H9 (cell line): ENCODE data around the gene CFAP57. TPM values are rescaled to one million over a fixed set of nuclear protein-coding genes. Genes with fewer than 3 reads are reported as not detected.

ENCODE experiments used
- DNase-seq: peaks from one replicate; pipeline ENCODE4 v3.0.0-alpha.2; 2017
- H2AFZ ChIP-seq: one replicate; pipeline ENCODE4 v1.6.1; 2013; ENCODE audit warnings: mild to moderate bottlenecking, low read length, control low read depth, moderate library complexity
- H2AK5ac ChIP-seq: 2 replicates; pipeline ENCODE4 v1.6.1; 2013; ENCODE audit warnings: low read length, control low read depth, mixed read lengths; ENCODE audit not compliant: insufficient read length
- H2BK120ac ChIP-seq: one replicate; pipeline ENCODE4 v1.6.1; 2013; ENCODE audit warnings: low read depth, mild to moderate bottlenecking, low read length, control low read depth, inconsistent platforms; ENCODE audit not compliant: poor library complexity, severe bottlenecking
- H2BK12ac ChIP-seq: 2 replicates; pipeline ENCODE4 v1.6.1; 2013; ENCODE audit warnings: low read length, control low read depth, mixed read lengths, low read depth; ENCODE audit not compliant: insufficient read length
- H2BK15ac ChIP-seq: 2 replicates; pipeline ENCODE4 v1.6.1; 2013; ENCODE audit warnings: low read depth, low read length, control low read depth
- H2BK20ac ChIP-seq: one replicate; pipeline ENCODE4 v1.6.1; 2013; ENCODE audit warnings: low read depth, mild to moderate bottlenecking, low read length, control low read depth, inconsistent platforms; ENCODE audit not compliant: poor library complexity, severe bottlenecking
- H2BK5ac ChIP-seq: 2 replicates; pipeline ENCODE4 v1.6.1; 2013; ENCODE audit warnings: low read length, control low read depth, mixed read lengths; ENCODE audit not compliant: insufficient read length
- H3K14ac ChIP-seq: 2 replicates; pipeline ENCODE4 v1.6.1; 2013; ENCODE audit warnings: low read length, control low read depth; ENCODE audit not compliant: insufficient read depth
- H3K18ac ChIP-seq: 2 replicates; pipeline ENCODE4 v1.6.1; 2013; ENCODE audit warnings: low read depth, mild to moderate bottlenecking, mixed read lengths, low read length, control low read depth; ENCODE audit not compliant: insufficient read length
- H3K23ac ChIP-seq: 2 replicates; pipeline ENCODE4 v1.6.1; 2013; ENCODE audit warnings: low read length, control low read depth, mixed read lengths, low read depth; ENCODE audit not compliant: insufficient read length
- H3K23me2 ChIP-seq: 2 replicates; pipeline ENCODE4 v1.6.1; 2013; ENCODE audit warnings: low read depth, mild to moderate bottlenecking, mixed read lengths, low read length, control low read depth; ENCODE audit not compliant: insufficient read length, poor library complexity, severe bottlenecking
- H3K27ac ChIP-seq: 2 replicates; pipeline ENCODE4 v1.5.1; 2013; ENCODE audit warnings: low read length, control low read depth, mixed read lengths, low read depth; ENCODE audit not compliant: insufficient read length
- H3K27me3 ChIP-seq: 2 replicates; pipeline ENCODE4 v1.6.1; 2013; ENCODE audit warnings: low read length, control low read depth, inconsistent platforms; ENCODE audit not compliant: insufficient read depth
- H3K4ac ChIP-seq: 2 replicates; pipeline ENCODE4 v1.6.1; 2013; ENCODE audit warnings: low read depth, mild to moderate bottlenecking, control low read depth, inconsistent platforms, low read length, moderate library complexity
- H3K4me1 ChIP-seq: 2 replicates; pipeline ENCODE4 v1.6.1; 2013; ENCODE audit warnings: low read length, control low read depth, inconsistent platforms; ENCODE audit not compliant: insufficient read depth
- H3K4me2 ChIP-seq: 2 replicates; pipeline ENCODE4 v1.6.1; 2013; ENCODE audit warnings: low read length, control low read depth, mixed read lengths; ENCODE audit not compliant: insufficient read length, insufficient read depth
- H3K56ac ChIP-seq: 2 replicates; pipeline ENCODE4 v1.6.1; 2013; ENCODE audit warnings: low read depth, mild to moderate bottlenecking, mixed read lengths, low read length, control low read depth; ENCODE audit not compliant: insufficient read length
- H3K79me1 ChIP-seq: 2 replicates; pipeline ENCODE4 v1.6.1; 2013; ENCODE audit warnings: low read depth, mild to moderate bottlenecking, moderate library complexity, low read length, control low read depth, inconsistent platforms; ENCODE audit not compliant: insufficient read depth, poor library complexity, severe bottlenecking
- H3K79me2 ChIP-seq: 2 replicates; pipeline ENCODE4 v1.6.1; 2013; ENCODE audit warnings: low read length, control low read depth, inconsistent platforms; ENCODE audit not compliant: insufficient read depth
- H3K9ac ChIP-seq: 2 replicates; pipeline ENCODE4 v1.6.1; 2013; ENCODE audit warnings: low read length, control low read depth, mixed read lengths; ENCODE audit not compliant: insufficient read length; ENCODE audit errors: extremely low read depth
- H3K9me3 ChIP-seq: one replicate; pipeline ENCODE4 v1.6.1; 2013; ENCODE audit warnings: low read depth, low read length, inconsistent platforms; ENCODE audit not compliant: control insufficient read depth
- H3T11ph ChIP-seq: one replicate; pipeline ENCODE4 v1.6.1; 2013; ENCODE audit warnings: mild to moderate bottlenecking, low read length, control low read depth, inconsistent platforms
- H4K20me1 ChIP-seq: one replicate; pipeline ENCODE4 v1.6.1; 2013; ENCODE audit not compliant: control insufficient read depth, insufficient read length, insufficient read depth
- H4K5ac ChIP-seq: 2 replicates; pipeline ENCODE4 v1.6.1; 2013; ENCODE audit warnings: low read depth, mild to moderate bottlenecking, mixed read lengths, low read length, control low read depth; ENCODE audit not compliant: insufficient read length
- H4K8ac ChIP-seq: replicated peaks from 2 replicates; pipeline ENCODE4 v1.6.1; 2013; ENCODE audit warnings: low read length, control low read depth, mixed read lengths, low read depth; ENCODE audit not compliant: insufficient read length
- H4K91ac ChIP-seq: 2 replicates; pipeline ENCODE4 v1.6.1; 2013; ENCODE audit warnings: low read depth, mild to moderate bottlenecking, moderate library complexity, mixed read lengths, low read length, control low read depth; ENCODE audit not compliant: insufficient read length
- H3K27ac Mint-ChIP-seq, 3 experiments: 2 replicates in 2 of 3; 3 replicates in 1 of 3; pipeline ENCODE4 v1.8.0; 2020 to 2021; ENCODE audit warnings: mixed read lengths in 3 of 3, mild to moderate bottlenecking in 1 of 3, moderate library complexity in 1 of 3
- H3K27me3 Mint-ChIP-seq: 2 replicates; pipeline ENCODE4 v1.8.0; 2021; ENCODE audit warnings: low read depth, mild to moderate bottlenecking, moderate library complexity, mixed read lengths
- H3K36me3 Mint-ChIP-seq, 3 experiments: 2 replicates in 2 of 3; 3 replicates in 1 of 3; pipeline ENCODE4 v1.8.0; 2020 to 2021; ENCODE audit warnings: low read depth in 3 of 3, mixed read lengths in 3 of 3; ENCODE audit not compliant: insufficient read depth in 1 of 3
- H3K4me1 Mint-ChIP-seq, 2 experiments: 2 replicates each; pipeline ENCODE4 v1.8.0; 2020; ENCODE audit warnings: mixed read lengths in 2 of 2
- H3K4me3 Mint-ChIP-seq, 2 experiments: 2 replicates in 1 of 2; 3 replicates in 1 of 2; pipeline ENCODE4 v1.8.0; 2020 to 2021; ENCODE audit warnings: mild to moderate bottlenecking in 2 of 2, mixed read lengths in 2 of 2, moderate library complexity in 1 of 2
- H3K9me3 Mint-ChIP-seq, 2 experiments: 2 replicates in 1 of 2; 3 replicates in 1 of 2; pipeline ENCODE4 v1.8.0; 2020; ENCODE audit warnings: mild to moderate bottlenecking in 2 of 2, mixed read lengths in 2 of 2, moderate library complexity in 1 of 2
- CTCF ChIP-seq: fragments of 200-600 bp; sonication (generic); conservative IDR thresholded peaks from 3 replicates; pipeline ENCODE4 v1.8.0; 2021; ENCODE audit warnings: antibody characterized with exemption, mild to moderate bottlenecking
- WGBS: extraction: QIAGEN DNeasy Blood & Tissue Kit; methylation state at CpG from one replicate; pipeline ENCODE4 v1.1.7; 2013; ENCODE audit warnings: missing lambda C conversion rate, low lambda C conversion rate, mixed read lengths; ENCODE audit not compliant: insufficient read length; ENCODE audit errors: extremely low coverage; 5-methylcytosine and 5-hydroxymethylcytosine counted together
- total RNA-seq: library from RNA; stranded (reverse); gene quantifications from 2 replicates; pipeline ENCODE4 v1.2.1, GENCODE V29; 2021

The CFAP57 gene
- total RNA-seq, 1 experiment from 2014 or later: 0.33 TPM

GRCh38 chr1:43258370-43258769 lies 86.2 kb downstream of the CFAP57 start:
- H3K36me3 Mint-ChIP-seq: peaks cover 17 to 38% (median 36%) of the 10 kb centered on the region in 3 experiments
- Histone ChIP-seq H3K56ac (no peak overlapping the region), H3K14ac (no peak overlapping the region), H2BK15ac (no peak overlapping the region), H4K5ac (no peak overlapping the region), H4K20me1 (no peaks in the 10 kb centered on the region), H3K4ac (no peak overlapping the region), H3K9me3 (peaks cover 26% of the 10 kb centered on the region), H4K8ac (no peak overlapping the region), H3T11ph (no peak overlapping the region), H2AK5ac (no peak overlapping the region), H3K9ac (no peak overlapping the region), H3K79me2 (no peaks in the 10 kb centered on the region; the same call in 1 of the 2 replicates), H4K91ac (no peak overlapping the region), H3K18ac (no peak overlapping the region), H3K27ac (no peak overlapping the region), H2BK5ac (no peak overlapping the region), H2AFZ (no peak overlapping the region), H2BK120ac (no peak overlapping the region), H2BK20ac (no peak overlapping the region), H3K79me1 (no peaks in the 10 kb centered on the region), H3K4me1 (no peaks in the 10 kb centered on the region), H3K23me2 (no peaks in the 10 kb centered on the region), H3K4me2 (no peak overlapping the region), H2BK12ac (no peak overlapping the region), H3K27me3 (no peaks in the 10 kb centered on the region), H3K23ac (no peak overlapping the region)
- no peak for DNase-seq
- H3K27me3 Mint-ChIP-seq: peaks cover 23% of the 10 kb centered on the region
- H3K4me1 Mint-ChIP-seq: no peaks in the 10 kb centered on the region
- no peak overlapping the region for H3K4me3 Mint-ChIP-seq
- H3K9me3 Mint-ChIP-seq: peaks cover 57 to 59% of the 10 kb centered on the region in 2 experiments
- H3K27ac Mint-ChIP-seq: no peak overlapping the region
- TF ChIP-seq CTCF: no peak
- WGBS: no CpG with 5 or more reads among the region's 3 CpGs
